ENCODE results near the gene CHRM1.

GRCh38 chr11:62959422-62959980 is 38.3 kb upstream of the CHRM1 start:
- TF ChIP-seq POLR2AphosphoS5 (IDR thresholded peaks at IDR 0.05): no peak
- no peak for TF ChIP-seq CTCF (IDR thresholded peaks at IDR 0.05)
- TF ChIP-seq POLR2A (IDR thresholded peaks at IDR 0.05): no peak
